HFFc6 (cell line): ENCODE measurements around the gene AKTIP. TPM values are rescaled to one million over a fixed set of nuclear protein-coding genes. Genes with fewer than 3 reads are reported as not detected.
A peak's percentile ranks its signal among the peaks of the same experiment; 100 is the strongest.

Experiments used
- DNase-seq: peaks from one replicate; pipeline ENCODE4 v3.0.0-alpha.2; 2018
- H3K27ac Mint-ChIP-seq: 2 replicates; pipeline ENCODE4 v1.8.0; 2020; ENCODE audit warnings: mild to moderate bottlenecking, mixed read lengths
- H3K27me3 Mint-ChIP-seq: 2 replicates; pipeline ENCODE4 v1.8.0; 2021; ENCODE audit warnings: mild to moderate bottlenecking, moderate library complexity, mixed read lengths; ENCODE audit not compliant: insufficient read depth
- H3K36me3 Mint-ChIP-seq: 2 replicates; pipeline ENCODE4 v1.8.0; 2021; ENCODE audit warnings: low read depth, mixed read lengths
- H3K4me1 Mint-ChIP-seq: 2 replicates; pipeline ENCODE4 v1.8.0; 2020; ENCODE audit warnings: low read depth, mixed read lengths
- H3K4me3 Mint-ChIP-seq: 2 replicates; pipeline ENCODE4 v1.8.0; 2020; ENCODE audit warnings: mild to moderate bottlenecking, moderate library complexity, mixed read lengths
- H3K9me3 Mint-ChIP-seq: 2 replicates; pipeline ENCODE4 v1.8.0; 2020; ENCODE audit warnings: mild to moderate bottlenecking, mixed read lengths
- CTCF ChIP-seq: fragments of 200-600 bp; sonication (generic); IDR thresholded peaks from 2 replicates; pipeline ENCODE4 v1.5.0; 2021; ENCODE audit warnings: antibody characterized with exemption, mild to moderate bottlenecking
- total RNA-seq, 6 experiments: library from RNA; stranded (reverse); fragmentation: NEBNext Ultra II Directional; extraction: Animal tissue kit (Norgen Biotek cat#: 25700); gene quantifications; 2 replicates in 1 of 6; 3 replicates in 5 of 6; pipeline ENCODE4 v1.2.3, GENCODE V29; 2021

The AKTIP gene
- total RNA-seq, 6 experiments from 2014 or later, result 17.5 to 21.1 (median 19.6) TPM

- H3K36me3 Mint-ChIP-seq, result peaks cover 7% of the 10 kb centered on the region; the same call in 1 of the 2 replicates
- no peak for DNase-seq
- peaks cover 7% of the 10 kb centered on the region for H3K9me3 Mint-ChIP-seq
- peaks cover 25% of the 10 kb centered on the region for H3K4me1 Mint-ChIP-seq
- no peak overlapping the region for H3K27ac Mint-ChIP-seq
- no peak for TF ChIP-seq CTCF
- no peaks in the 10 kb centered on the region; the same call in none of the 2 replicates for H3K27me3 Mint-ChIP-seq
- no peak overlapping the region for H3K4me3 Mint-ChIP-seq
These were observed 8.6 kb upstream of the AKTIP start for GRCh38 chr16:53511403-53512280.

DNA sequence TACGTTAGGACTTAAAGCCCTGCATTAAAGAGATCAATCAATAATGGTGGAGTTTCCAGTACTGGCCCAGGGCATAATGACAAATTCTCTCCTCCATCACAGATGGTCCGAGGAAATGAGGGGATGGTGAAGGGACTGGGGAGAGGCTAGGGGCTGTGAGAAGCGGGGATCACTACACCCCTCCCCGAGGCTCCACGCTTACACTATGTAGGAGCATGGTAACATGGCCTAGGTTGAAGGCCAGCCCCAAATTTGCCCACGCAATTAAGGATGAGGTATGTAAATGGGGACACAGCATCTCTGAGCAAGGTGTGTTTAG lies 8.0 kb upstream of the AKTIP start:
- DNase-seq, result no peak
- peaks cover 7% of the 10 kb centered on the region; the same call in 1 of the 2 replicates for H3K36me3 Mint-ChIP-seq
- TF ChIP-seq CTCF, result no peak
- H3K4me3 Mint-ChIP-seq, result no peak overlapping the region
- no peak overlapping the region for H3K27ac Mint-ChIP-seq
- peaks cover 28% of the 10 kb centered on the region for H3K4me1 Mint-ChIP-seq
- no peaks in the 10 kb centered on the region; the same call in none of the 2 replicates for H3K27me3 Mint-ChIP-seq
- H3K9me3 Mint-ChIP-seq, result peaks cover 7% of the 10 kb centered on the region

DNA sequence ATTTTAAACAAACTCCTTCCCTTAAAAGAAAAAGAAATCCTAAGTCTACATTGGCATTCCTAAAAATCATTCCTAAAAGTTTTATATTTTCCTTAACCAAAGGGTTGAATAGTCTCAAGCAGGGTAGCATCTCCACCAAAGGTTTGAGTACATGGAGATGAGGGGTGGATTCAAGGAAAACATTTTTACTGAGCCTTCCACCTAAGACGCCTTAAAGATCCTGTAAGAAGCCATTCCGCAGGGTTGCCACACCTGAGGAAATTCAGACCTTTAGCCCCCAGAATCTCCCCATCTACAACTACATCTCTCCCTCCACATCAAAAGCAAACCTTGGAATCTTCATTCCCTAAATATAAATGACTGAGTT lies 7.7 kb upstream of the AKTIP start:
- Mint-ChIP-seq H3K9me3 (peaks cover 7% of the 10 kb centered on the region), H3K4me1 (peaks cover 28% of the 10 kb centered on the region), H3K4me3 (no peak overlapping the region), H3K27ac (no peak overlapping the region), H3K36me3 (peaks cover 7% of the 10 kb centered on the region; the same call in 1 of the 2 replicates), H3K27me3 (no peaks in the 10 kb centered on the region; the same call in none of the 2 replicates)
- no peak for DNase-seq
- peak; percentile 65 for TF ChIP-seq CTCF

- Mint-ChIP-seq H3K27me3 (no peaks in the 10 kb centered on the region; the same call in none of the 2 replicates), H3K4me3 (peak overlapping the region; percentile 51; the same call in 1 of the 2 replicates), H3K36me3 (peaks cover 7% of the 10 kb centered on the region; the same call in 1 of the 2 replicates), H3K4me1 (peaks cover 29% of the 10 kb centered on the region), H3K9me3 (peaks cover 7% of the 10 kb centered on the region), H3K27ac (peak overlapping the region; percentile 47; the same call in 1 of the 2 replicates)
- TF ChIP-seq CTCF, result peak; percentile 98
- peak; percentile 55 for DNase-seq
These were observed 7.1 kb upstream of the AKTIP start for GRCh38 chr16:53509906-53510703.

GRCh38 chr16:53507464-53508179 lies 4.6 kb upstream of the AKTIP start:
- no peaks in the 10 kb centered on the region for H3K36me3 Mint-ChIP-seq
- DNase-seq, result no peak
- H3K9me3 Mint-ChIP-seq, result no peaks in the 10 kb centered on the region
- H3K4me3 Mint-ChIP-seq, result no peak overlapping the region
- H3K4me1 Mint-ChIP-seq, result peaks cover 44% of the 10 kb centered on the region
- no peaks in the 10 kb centered on the region; the same call in 1 of the 2 replicates for H3K27me3 Mint-ChIP-seq
- H3K27ac Mint-ChIP-seq, result no peak overlapping the region
- TF ChIP-seq CTCF, result no peak
